IPS-NIHi7 (cell line): ENCODE data around the gene HVCN1.

Experiments used
- DNase-seq: peaks from one replicate; pipeline ENCODE4 v3.0.0; 2012; ENCODE audit warnings: mixed read lengths; ENCODE audit errors: extremely low spot score

HVCN1 gene

GRCh38 chr12:110699591-110700445 lies 10.9 kb upstream of the HVCN1 start:
- DNase-seq, result no peak

GRCh38 chr12:110698171-110698902 lies 9.4 kb upstream of the HVCN1 start:
- peak; percentile 82 for DNase-seq

GRCh38 chr12:110697236-110697635 lies 8.3 kb upstream of the HVCN1 start:
- DNase-seq, result no peak

GRCh38 chr12:110696283-110696682 lies 7.4 kb upstream of the HVCN1 start:
- DNase-seq, result no peak

GRCh38 chr12:110694330-110694901 lies 5.5 kb upstream of the HVCN1 start:
- no peak for DNase-seq

GRCh38 chr12:110693731-110694130 lies 4.8 kb upstream of the HVCN1 start:
- no peak for DNase-seq

- no peak for DNase-seq
Measured at GRCh38 chr12:110690127-110690430, 1.2 kb upstream of the HVCN1 start.

- DNase-seq, result peak; percentile 77
Measured at GRCh38 chr12:110689281-110690126, 589 bp upstream of the HVCN1 start.

- DNase-seq, result no peak
Measured at GRCh38 chr12:110687396-110688169, 1.3 kb downstream of the HVCN1 start.

GRCh38 chr12:110686294-110686903 lies 2.5 kb downstream of the HVCN1 start:
- no peak for DNase-seq

- DNase-seq, result no peak
Measured at GRCh38 chr12:110684312-110684836, 4.5 kb downstream of the HVCN1 start.

GRCh38 chr12:110683888-110684287 lies 5.0 kb downstream of the HVCN1 start:
- DNase-seq, result no peak

- DNase-seq, result no peak
Measured at GRCh38 chr12:110680032-110680431, 8.9 kb downstream of the HVCN1 start.

- no peak for DNase-seq
Measured at GRCh38 chr12:110679201-110679600, 9.7 kb downstream of the HVCN1 start.

- DNase-seq, result no peak
Measured at GRCh38 chr12:110677982-110678381, 10.9 kb downstream of the HVCN1 start.

- no peak for DNase-seq
Measured at GRCh38 chr12:110677206-110677911, 11.6 kb downstream of the HVCN1 start.

GRCh38 chr12:110676171-110676570 lies 12.7 kb downstream of the HVCN1 start:
- DNase-seq, result no peak

GRCh38 chr12:110670161-110670701 lies 18.7 kb downstream of the HVCN1 start:
- DNase-seq, result no peak

GRCh38 chr12:110669193-110669502 lies 19.8 kb downstream of the HVCN1 start:
- no peak for DNase-seq
